ENCODE measurements around the gene BCAP31.
"Not testable (repeated sequence)": the region's sequence is repeated elsewhere in the genome, so short reads cannot be mapped to it uniquely, and the experiment has no call there.

DNA sequence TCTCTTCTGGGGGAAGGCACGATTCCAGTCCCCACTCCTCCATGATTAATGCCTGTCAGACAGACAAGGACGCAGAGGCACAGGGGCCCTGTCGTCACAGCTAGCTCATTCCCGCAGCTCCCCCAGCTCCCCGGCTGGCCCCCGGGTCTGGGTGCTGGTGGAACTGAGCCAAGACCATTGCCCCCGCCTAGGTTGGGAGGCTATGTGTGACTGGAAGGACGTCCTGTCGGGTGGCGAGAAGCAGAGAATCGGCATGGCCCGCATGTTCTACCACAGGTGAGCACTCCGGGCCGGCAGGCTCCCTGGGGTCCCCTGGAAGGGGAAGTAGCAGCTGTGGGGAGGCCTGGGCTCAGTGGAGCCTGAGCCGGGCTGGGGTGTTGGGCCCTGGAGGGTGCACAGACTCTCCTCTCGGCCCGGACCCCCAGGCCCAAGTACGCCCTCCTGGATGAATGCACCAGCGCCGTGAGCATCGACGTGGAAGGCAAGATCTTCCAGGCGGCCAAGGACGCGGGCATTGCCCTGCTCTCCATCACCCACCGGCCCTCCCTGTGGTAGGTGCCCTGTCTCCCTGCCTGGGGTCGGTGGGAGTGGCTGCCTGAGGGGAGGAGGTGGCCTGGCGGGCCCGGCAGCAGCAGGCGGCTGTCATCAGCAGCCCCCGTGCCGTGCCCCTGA, 18.7 kb upstream of the BCAP31 start:
- TF ChIP-seq, protein P1, sequence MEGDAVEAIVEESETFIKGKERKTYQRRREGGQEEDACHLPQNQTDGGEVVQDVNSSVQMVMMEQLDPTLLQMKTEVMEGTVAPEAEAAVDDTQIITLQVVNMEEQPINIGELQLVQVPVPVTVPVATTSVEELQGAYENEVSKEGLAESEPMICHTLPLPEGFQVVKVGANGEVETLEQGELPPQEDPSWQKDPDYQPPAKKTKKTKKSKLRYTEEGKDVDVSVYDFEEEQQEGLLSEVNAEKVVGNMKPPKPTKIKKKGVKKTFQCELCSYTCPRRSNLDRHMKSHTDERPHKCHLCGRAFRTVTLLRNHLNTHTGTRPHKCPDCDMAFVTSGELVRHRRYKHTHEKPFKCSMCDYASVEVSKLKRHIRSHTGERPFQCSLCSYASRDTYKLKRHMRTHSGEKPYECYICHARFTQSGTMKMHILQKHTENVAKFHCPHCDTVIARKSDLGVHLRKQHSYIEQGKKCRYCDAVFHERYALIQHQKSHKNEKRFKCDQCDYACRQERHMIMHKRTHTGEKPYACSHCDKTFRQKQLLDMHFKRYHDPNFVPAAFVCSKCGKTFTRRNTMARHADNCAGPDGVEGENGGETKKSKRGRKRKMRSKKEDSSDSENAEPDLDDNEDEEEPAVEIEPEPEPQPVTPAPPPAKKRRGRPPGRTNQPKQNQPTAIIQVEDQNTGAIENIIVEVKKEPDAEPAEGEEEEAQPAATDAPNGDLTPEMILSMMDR (conservative IDR thresholded peaks at IDR 0.05 in 1 of 2, IDR thresholded peaks at IDR 0.05 in 1 of 2; ENCODE audit: low read depth in 1 of 2, low read length in 2 of 2) = not testable (repeated sequence)
- not testable (repeated sequence) for TF ChIP-seq EZH2 (IDR thresholded peaks at IDR 0.05; ENCODE audit: low read length, missing control alignments)
